Measurements from ENCODE around the gene UBA6. TPM values are rescaled to one million over a fixed set of nuclear protein-coding genes. Genes with fewer than 3 reads are reported as not detected.

UBA6 gene
- total and polyA plus RNA-seq, 9 donors = 7.4 to 51.7 (median 39.4) TPM

DNA sequence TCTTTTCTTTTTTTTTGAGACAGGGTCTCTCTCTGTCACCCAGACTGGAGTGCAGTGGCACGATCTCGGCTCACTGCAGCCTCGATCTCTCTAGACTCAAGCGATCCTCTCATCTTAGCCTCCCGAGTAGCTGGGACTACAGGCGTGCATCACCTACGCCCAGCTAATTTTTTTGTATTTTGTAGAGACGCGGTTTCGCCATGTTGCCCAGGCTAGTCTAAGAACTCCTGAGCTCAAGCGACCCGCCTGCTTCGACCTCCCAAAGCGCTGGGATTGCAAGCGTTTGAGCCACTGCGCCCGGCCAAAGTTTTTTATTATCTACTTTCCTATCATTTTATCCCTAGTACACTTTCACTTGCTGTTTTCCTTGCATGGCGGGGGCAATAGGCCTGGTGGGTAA lies 1.4 kb downstream of the UBA6 start:
- H3K4me1 ChIP-seq (ENCODE audit: insufficient read depth) = no peaks in the 10 kb centered on the region
- TF ChIP-seq, protein P1, sequence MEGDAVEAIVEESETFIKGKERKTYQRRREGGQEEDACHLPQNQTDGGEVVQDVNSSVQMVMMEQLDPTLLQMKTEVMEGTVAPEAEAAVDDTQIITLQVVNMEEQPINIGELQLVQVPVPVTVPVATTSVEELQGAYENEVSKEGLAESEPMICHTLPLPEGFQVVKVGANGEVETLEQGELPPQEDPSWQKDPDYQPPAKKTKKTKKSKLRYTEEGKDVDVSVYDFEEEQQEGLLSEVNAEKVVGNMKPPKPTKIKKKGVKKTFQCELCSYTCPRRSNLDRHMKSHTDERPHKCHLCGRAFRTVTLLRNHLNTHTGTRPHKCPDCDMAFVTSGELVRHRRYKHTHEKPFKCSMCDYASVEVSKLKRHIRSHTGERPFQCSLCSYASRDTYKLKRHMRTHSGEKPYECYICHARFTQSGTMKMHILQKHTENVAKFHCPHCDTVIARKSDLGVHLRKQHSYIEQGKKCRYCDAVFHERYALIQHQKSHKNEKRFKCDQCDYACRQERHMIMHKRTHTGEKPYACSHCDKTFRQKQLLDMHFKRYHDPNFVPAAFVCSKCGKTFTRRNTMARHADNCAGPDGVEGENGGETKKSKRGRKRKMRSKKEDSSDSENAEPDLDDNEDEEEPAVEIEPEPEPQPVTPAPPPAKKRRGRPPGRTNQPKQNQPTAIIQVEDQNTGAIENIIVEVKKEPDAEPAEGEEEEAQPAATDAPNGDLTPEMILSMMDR (IDR thresholded peaks at IDR 0.05) = no peak
- TF ChIP-seq POLR2A (IDR thresholded peaks at IDR 0.05) (no peak), EP300 (IDR thresholded peaks at IDR 0.05) (no peak)
- WGBS, 3 donors = 93 to 95% (median 94%) methylated on average over 18 of the region's 18 CpGs
- DNase-seq = no peak
- H3K9me3 ChIP-seq = no peaks in the 10 kb centered on the region
- no peak overlapping the region for H3K27ac ChIP-seq
- no peaks in the 10 kb centered on the region for H3K36me3 ChIP-seq
- no peak overlapping the region for H3K4me3 ChIP-seq
- intact Hi-C loops (cut with DNase I) = loop anchor here in 1 of 4 donors (10.0 kb wide), 1 partner anchor 155 kb away; the partner anchor contains the start of gene CENPC
- no peaks in the 10 kb centered on the region for H3K27me3 ChIP-seq

DNA sequence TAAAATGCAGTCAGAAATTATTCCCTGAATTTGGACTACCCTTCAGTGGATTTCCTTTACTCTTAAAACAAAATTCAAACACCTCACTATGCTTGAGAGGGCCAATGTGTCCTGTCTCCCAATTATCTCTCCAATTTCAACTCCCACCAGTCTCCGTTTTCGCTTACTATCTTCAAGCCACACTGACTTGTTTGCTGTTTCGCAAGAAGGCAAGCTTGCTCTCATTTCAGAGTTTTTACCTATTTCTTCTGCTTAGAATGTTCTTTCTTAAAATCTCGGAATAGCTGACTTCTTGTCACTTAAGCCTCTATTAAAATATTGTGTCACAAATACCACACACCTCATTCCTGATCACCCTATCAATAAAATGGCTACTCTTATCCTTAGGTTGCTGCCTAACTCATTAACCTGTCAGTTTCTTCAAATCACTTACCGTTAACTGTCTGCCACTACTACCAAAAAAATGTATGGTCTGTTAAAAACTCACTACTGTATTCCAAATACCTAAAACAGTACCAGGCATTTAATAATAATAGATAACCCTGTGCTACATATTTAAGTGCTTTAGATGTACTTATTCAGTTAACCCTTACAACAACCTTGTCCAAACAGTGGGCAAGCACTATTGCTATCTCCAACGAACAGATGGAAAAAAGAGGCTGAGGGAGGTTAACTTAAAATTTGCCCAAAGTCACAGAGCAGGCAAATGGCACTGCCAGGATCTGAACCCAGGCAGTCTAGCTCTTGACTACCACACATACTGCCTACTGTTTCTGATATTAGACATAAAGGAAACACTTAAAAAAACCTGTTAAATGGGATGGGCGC lies 2.9 kb downstream of the UBA6 start:
- Histone ChIP-seq H3K4me1 (ENCODE audit: insufficient read depth) (no peaks in the 10 kb centered on the region), H3K27ac (no peak overlapping the region), H3K4me3 (no peak overlapping the region), H3K9me3 (no peaks in the 10 kb centered on the region), H3K36me3 (no peaks in the 10 kb centered on the region), H3K27me3 (no peaks in the 10 kb centered on the region)
- intact Hi-C loops (cut with DNase I) = no loop called here
- 70 to 75% (median 74%) methylated on average over 7 of the region's 7 CpGs for WGBS, 3 donors
- no peak for DNase-seq
- TF ChIP-seq POLR2A (IDR thresholded peaks at IDR 0.05) (no peak), EP300 (IDR thresholded peaks at IDR 0.05) (no peak)
- TF ChIP-seq, protein P1 (IDR thresholded peaks at IDR 0.05) = no peak

- no peak overlapping the region for H3K4me3 ChIP-seq
- WGBS, 3 donors = 89 to 92% (median 92%) methylated on average over 2 of the region's 2 CpGs
- peaks cover 0 to 6% of the 10 kb centered on the region in 2 donors for H3K9me3 ChIP-seq
- no peak for TF ChIP-seq EP300 (IDR thresholded peaks at IDR 0.05)
- no peak for TF ChIP-seq POLR2A (IDR thresholded peaks at IDR 0.05)
- TF ChIP-seq, protein P1 (IDR thresholded peaks at IDR 0.05) = no peak
- H3K36me3 ChIP-seq = no peaks in the 10 kb centered on the region
- no peaks in the 10 kb centered on the region for H3K27me3 ChIP-seq
- no peak for DNase-seq
- H3K4me1 ChIP-seq (ENCODE audit: insufficient read depth) = no peaks in the 10 kb centered on the region
- no peak overlapping the region for H3K27ac ChIP-seq
- intact Hi-C loops (cut with DNase I) = no loop called here
These were observed 4.9 kb downstream of the UBA6 start for GRCh38 chr4:67696061-67696460.

DNA sequence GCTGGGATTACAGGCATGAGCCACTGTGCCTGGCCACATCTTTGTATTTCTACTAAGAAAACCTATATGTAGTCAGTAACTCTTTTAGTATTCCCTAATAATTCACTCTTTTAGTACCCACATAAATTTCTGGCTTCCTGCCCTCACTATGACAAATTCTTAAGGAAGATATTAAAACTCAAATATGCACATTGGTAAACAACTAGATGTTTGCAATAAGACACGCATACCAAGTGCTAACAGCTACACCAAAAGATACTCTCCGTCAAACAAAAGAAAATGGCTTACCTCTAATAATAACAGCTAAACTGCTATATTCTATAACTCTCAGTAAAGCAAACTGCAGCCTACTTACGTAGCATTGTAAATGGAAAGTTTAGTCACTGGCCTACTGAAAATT lies 6.3 kb downstream of the UBA6 start:
- TF ChIP-seq, protein P1 (IDR thresholded peaks at IDR 0.05) = no peak
- TF ChIP-seq POLR2A (IDR thresholded peaks at IDR 0.05) (no peak), EP300 (IDR thresholded peaks at IDR 0.05) (no peak)
- H3K27ac ChIP-seq = no peak overlapping the region
- intact Hi-C loops (cut with DNase I) = no loop called here
- 62 to 78% (median 63%) methylated on average over 3 of the region's 3 CpGs for WGBS, 3 donors
- H3K27me3 ChIP-seq = no peaks in the 10 kb centered on the region
- peaks cover 0 to 6% of the 10 kb centered on the region in 2 donors for H3K9me3 ChIP-seq
- H3K4me1 ChIP-seq (ENCODE audit: insufficient read depth) = no peaks in the 10 kb centered on the region
- H3K36me3 ChIP-seq = no peaks in the 10 kb centered on the region
- no peak overlapping the region for H3K4me3 ChIP-seq
- no peak for DNase-seq

Measured in ovary (tissue), 9 donors.